HG03565 (cell line): ENCODE results near the gene STT3A.

Experiments used
- ATAC-seq: cut with Tn5 transposase; IDR thresholded peaks from one replicate; pipeline ENCODE4 v1.9.1; 2021; ENCODE audit warnings: mild to moderate bottlenecking, moderate library complexity; ENCODE audit not compliant: unreplicated experiment

Gene STT3A

GRCh38 chr11:125587480-125587879 lies 5.2 kb upstream of the STT3A start:
- no peak for ATAC-seq

GRCh38 chr11:125588505-125588904 lies 4.1 kb upstream of the STT3A start:
- no peak for ATAC-seq

GRCh38 chr11:125591649-125592304 lies 875 bp upstream of the STT3A start:
- peak; percentile 7 for ATAC-seq

- ATAC-seq: no peak
Measured at GRCh38 chr11:125593114-125593820, 615 bp downstream of the STT3A start.

GRCh38 chr11:125594958-125595357 lies 2.3 kb downstream of the STT3A start:
- no peak for ATAC-seq

GRCh38 chr11:125600663-125601062 lies 8.0 kb downstream of the STT3A start:
- ATAC-seq: no peak

GRCh38 chr11:125603207-125603606 lies 10.6 kb downstream of the STT3A start:
- ATAC-seq: no peak

GRCh38 chr11:125605417-125605816 lies 12.8 kb downstream of the STT3A start:
- ATAC-seq: no peak

- no peak for ATAC-seq
Measured at GRCh38 chr11:125609545-125609944, 16.9 kb downstream of the STT3A start.

GRCh38 chr11:125618383-125618782 lies 25.7 kb downstream of the STT3A start:
- no peak for ATAC-seq

- ATAC-seq: no peak
Measured at GRCh38 chr11:125621995-125622394, 29.3 kb downstream of the STT3A start.

GRCh38 chr11:125623064-125623463 lies 30.4 kb downstream of the STT3A start:
- ATAC-seq: no peak

- no peak for ATAC-seq
Measured at GRCh38 chr11:125624756-125625213, 32.1 kb downstream of the STT3A start, which contains the start of gene CHEK1. Gene CHEK1 (plus strand): TSS chr11:125625163. CDS start chr11:125626769, 1,606 bp downstream.

GRCh38 chr11:125625225-125625629 lies 32.6 kb downstream of the STT3A start:
- ATAC-seq: no peak

- ATAC-seq: peak; percentile 85
Measured at GRCh38 chr11:125625630-125626287, 33.1 kb downstream of the STT3A start.

- ATAC-seq: no peak
Measured at GRCh38 chr11:125626288-125626950, 33.8 kb downstream of the STT3A start.

- no peak for ATAC-seq
Measured at GRCh38 chr11:125627236-125627910, 34.7 kb downstream of the STT3A start.

- no peak for ATAC-seq
Measured at GRCh38 chr11:125637840-125638239, 45.2 kb downstream of the STT3A start.

- ATAC-seq: no peak
Measured at GRCh38 chr11:125638315-125638714, 45.7 kb downstream of the STT3A start.

GRCh38 chr11:125645871-125646270 lies 53.2 kb downstream of the STT3A start:
- no peak for ATAC-seq
